AG09309 (cell line): ENCODE results near the gene CNPY1.

ENCODE experiments used
- DNase-seq: peaks from one replicate; pipeline ENCODE4 v3.0.0-alpha.2; 2010; ENCODE audit warnings: low read depth
- H3K4me3 ChIP-seq: 2 replicates; pipeline ENCODE4 v1.5.1; 2011; ENCODE audit warnings: mild to moderate bottlenecking, low read depth, low read length, moderate library complexity; ENCODE audit not compliant: control insufficient read depth
- CTCF ChIP-seq: IDR thresholded peaks from 2 replicates; pipeline ENCODE4 v1.5.1; 2011; ENCODE audit warnings: mild to moderate bottlenecking, low read depth, low read length, inconsistent platforms; ENCODE audit not compliant: insufficient read depth, control insufficient read depth; ENCODE audit errors: missing control alignments

The CNPY1 gene

GRCh38 chr7:155486783-155487508, 59.4 kb downstream of the CNPY1 start:
- DNase-seq: no peak
- no peak overlapping the region for H3K4me3 ChIP-seq
- TF ChIP-seq CTCF: no peak

GRCh38 chr7:155484483-155485399, 61.6 kb downstream of the CNPY1 start:
- TF ChIP-seq CTCF: no peak
- no peak for DNase-seq
- no peak overlapping the region for H3K4me3 ChIP-seq

GRCh38 chr7:155483868-155484325, 62.5 kb downstream of the CNPY1 start:
- DNase-seq: no peak
- no peak for TF ChIP-seq CTCF
- no peak overlapping the region for H3K4me3 ChIP-seq

- no peak for DNase-seq
- TF ChIP-seq CTCF: no peak
- no peak overlapping the region for H3K4me3 ChIP-seq
These were observed 63.1 kb downstream of the CNPY1 start for GRCh38 chr7:155483245-155483644.

GRCh38 chr7:155482511-155483183, 63.7 kb downstream of the CNPY1 start:
- no peak overlapping the region for H3K4me3 ChIP-seq
- DNase-seq: no peak
- TF ChIP-seq CTCF: no peak

GRCh38 chr7:155481764-155482163, 64.6 kb downstream of the CNPY1 start:
- no peak overlapping the region for H3K4me3 ChIP-seq
- TF ChIP-seq CTCF: no peak

More at GRCh38 chr7:155481764-155482163, 64.6 kb downstream of the CNPY1 start:
- no peak for DNase-seq
